CD4-positive, alpha-beta T cell treated with Interleukin-4 for 4 hours (primary cell): ENCODE results near the gene ZFHX2.

Experiments
- DNase-seq: peaks from one replicate; pipeline ENCODE4 v3.0.0-alpha.2; 2020

ZFHX2 gene

DNA sequence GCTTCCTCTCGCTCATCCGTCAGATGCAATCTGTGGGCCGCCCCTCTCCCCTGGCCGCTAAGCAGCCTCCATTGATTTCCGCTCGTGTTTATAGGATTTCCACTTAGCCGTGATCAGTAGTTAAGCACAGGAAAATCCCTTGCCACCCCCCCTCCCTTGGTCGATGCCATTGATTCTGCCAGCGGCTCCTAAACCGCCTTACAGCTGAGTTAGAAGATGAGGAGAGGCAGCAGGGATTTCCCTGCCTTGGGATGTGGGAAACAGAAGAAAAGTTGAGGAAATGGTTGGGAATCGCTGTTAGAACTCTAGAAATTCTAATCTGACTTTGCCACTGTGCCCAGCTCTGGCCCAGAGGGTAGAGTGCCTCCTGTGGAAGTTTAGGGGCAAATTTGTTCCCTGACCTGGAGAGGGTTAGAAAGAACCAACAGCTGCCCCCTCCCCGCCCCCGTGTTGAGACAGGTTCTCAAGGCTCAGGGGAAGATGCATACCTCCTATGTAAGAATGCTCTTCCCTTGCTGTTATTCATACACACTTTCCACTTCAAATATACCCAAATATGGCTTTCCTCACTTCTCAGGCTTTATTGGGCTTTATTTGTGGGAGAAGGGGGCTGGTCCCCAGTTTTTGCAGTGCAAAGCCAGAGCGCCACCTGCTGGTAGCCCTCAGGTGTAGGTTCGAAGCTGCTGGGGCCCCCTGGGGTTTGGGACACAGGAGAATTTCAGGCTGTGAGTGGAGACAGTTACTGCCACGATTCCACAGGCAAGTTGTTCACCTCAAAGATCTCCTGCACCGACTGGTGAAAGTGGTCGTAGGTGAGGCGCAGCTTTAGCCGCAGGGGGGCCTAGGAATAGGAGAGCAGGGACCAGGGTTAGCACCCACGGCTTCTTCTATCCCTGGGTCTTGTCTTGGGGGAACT is 7.7 kb upstream of the ZFHX2 start:
- DNase-seq = peak; percentile 50

DNA sequence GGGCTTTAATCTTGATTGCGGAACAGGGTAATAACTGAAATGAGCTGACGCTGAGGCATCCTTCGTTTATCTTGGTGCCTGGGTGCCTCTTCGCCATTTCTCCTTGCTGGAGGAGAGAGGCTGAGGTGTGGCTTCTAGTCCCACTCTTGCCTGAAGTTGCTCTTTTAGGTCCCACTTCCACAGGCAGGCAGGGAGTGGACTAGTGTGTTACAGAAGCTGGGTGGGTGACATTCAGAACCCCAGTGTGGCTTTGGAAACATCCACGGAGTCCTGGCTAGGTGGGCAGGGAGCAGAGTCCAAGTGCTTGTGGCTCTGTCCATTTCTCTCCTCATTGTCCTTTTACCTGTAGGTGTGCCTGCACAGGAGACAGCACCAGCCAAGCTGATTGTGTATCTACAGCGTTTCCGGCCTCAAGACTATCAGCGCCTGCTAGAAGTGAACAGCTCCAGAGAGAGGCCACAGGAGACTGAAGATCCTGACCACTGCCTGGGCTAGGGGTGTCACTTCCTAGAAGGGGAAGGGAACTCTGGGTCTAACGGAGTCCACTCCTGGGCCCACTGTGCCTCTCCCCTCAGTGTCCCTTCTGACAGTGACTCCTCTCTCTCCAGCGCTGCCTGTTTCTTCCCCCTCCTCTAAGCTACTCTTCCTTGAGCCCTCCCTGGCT is 6.9 kb upstream of the ZFHX2 start:
- DNase-seq = no peak

DNA sequence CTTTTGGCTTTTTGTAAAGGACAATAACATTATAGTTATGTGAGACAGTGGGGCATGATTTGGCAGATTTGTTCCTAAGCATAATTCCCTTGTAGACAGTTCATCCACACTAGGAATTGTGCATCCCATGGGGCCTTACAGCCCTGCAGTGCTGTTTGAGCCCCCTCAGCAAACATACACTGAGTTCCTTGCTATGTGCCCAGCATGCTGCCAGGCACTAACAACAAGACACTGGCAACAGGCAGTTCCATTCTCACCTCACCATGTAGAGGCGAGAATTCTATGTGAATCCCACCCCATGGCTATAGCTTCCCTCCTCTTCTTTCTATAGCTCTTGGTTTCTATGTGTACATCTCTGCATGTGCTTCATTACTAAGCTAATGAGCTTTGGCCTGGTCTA is 6.4 kb upstream of the ZFHX2 start:
- no peak for DNase-seq

DNA sequence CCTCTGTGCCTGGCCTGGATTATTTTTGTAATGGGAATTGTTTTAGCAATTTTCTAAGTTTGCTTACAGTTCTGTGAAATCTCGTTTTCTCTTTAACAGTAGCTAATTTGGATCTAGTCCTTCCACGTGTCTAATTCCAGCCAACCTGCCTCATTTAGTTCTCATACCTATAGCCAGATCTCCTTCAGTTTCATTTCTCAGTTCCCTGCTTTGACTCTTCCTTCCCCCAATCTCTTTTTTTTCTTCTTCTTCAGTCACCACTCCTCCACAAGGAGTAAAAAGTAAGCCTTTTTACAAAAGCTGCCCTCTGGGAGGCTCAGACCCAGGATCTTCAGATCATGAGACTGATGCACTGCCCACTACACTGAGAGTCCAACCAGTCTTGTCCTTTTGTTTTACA is 6.0 kb upstream of the ZFHX2 start:
- DNase-seq = no peak

DNA sequence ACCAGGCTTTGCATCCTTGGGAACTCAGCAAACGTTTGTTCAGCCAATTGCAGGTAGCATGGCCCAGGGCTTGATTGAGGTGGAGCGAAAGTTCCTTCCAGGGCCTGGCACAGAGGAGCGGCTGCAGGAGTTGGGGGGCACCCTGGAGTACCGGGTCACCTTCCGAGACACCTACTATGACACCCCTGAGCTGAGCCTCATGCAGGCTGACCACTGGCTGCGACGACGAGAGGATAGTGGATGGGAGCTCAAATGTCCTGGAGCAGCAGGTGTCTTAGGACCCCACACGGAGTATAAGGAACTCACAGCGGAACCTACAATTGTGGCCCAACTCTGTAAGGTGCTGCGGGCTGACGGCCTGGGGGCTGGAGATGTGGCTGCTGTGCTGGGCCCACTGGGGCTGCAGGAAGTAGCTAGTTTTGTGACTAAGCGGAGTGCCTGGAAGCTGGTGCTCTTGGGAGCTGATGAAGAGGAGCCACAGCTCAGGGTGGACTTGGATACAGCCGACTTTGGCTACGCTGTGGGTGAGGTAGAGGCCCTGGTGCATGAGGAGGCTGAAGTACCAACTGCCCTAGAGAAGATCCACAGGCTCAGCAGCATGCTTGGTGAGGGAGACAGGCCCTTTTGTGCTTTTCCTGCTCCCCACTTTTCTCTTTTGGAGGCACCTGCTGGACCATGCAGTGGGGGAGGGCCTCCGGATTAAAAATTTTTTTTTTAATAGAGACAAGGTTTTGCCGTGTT is 5.3 kb upstream of the ZFHX2 start:
- no peak for DNase-seq

DNA sequence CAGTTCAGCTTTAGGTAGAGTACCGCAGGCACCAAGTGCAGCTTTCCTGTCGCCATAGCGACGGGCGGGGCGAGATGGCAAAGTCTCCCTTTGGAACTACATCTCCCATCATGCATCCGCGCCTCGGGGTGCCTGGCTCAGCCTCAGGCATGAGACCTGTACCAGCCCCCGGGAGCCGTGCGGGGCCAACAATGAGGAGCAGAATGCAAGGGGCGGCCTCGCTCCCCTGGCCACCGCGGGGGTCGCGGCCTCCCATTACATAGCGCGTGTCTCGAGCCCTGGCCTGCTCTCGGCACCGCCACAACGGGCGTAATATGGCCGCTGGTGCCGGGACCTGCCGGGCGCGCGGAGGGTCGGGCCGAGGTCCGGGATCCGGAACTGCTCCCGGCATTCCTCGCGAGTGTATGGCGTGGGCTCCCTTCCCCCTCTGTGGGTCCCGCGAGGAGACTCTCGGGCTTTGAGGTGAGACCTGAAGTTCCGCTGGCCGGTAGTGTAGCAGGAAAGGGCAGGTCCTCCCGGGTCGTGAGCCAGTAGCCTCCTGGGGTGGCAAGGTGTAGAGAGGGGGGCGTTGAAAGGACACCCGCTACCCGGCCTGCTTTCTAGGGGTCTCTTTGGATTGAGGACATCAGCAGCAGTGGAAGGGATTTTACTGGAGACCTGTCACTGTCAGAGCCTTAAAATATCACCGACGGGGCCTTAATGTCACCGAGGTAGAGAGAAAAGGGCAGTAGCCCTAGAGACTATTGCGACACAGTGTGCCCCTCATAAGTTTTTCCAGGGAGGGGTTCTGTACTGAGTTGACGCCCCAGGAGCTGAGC is 4.5 kb upstream of the ZFHX2 start, which contains the start of gene THTPA:
Gene THTPA (plus strand): TSS at position 390 of the 818 bp plus-strand sequence. CDS start 487 bp downstream, outside the sequence.
- peak; percentile 94 for DNase-seq

DNA sequence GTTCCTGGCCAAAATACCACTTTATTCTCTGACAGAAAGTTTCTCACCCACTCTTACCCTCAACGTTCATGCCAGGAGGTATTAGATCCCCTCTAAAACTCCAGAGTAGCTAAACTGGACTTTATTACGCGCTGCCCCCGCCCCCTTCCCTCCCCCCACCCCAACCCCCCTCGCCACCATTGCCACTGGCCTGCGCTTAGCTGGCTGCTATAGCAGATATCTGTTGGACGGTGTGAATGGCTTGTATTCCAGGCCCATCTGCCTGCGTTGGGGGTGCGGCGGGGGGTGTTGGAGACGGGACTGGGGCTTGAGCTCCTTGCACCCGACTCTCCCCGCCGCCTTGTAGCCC is 3.9 kb upstream of the ZFHX2 start:
- DNase-seq = no peak

- no peak for DNase-seq
Measured at GRCh38 chr14:23550812-23551265, 726 bp downstream of the ZFHX2 start.

DNA sequence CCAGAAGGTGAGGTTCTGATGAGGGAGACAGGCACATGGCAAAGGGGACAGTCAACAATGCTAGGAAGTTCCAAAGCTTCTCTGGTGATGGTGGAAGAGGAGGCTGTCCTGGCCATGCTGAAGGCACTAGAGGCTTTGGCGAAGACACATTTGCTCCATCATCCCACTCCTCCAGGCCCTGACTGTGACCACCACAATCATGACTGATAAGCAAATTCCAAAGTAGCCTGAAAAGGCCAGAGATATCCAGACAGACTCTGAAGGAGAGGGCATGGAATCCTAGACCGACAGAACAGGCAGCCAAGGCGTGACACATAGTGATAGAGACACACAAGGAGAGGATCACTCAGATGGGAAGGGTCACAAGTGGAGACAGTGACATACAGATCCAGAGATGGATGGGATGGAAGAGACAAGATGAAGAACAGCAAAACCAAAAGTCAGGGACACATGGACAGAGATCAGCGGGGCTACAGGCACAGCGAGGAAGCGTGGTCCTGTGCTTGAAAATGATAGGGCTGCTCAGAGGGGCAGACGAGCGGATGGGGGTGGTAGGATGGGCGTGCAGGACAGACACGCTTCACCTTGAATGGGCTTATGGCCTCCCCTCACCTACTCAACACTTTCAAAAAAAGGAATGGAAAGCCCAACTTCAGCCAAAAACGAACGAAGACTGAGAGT is 1.3 kb downstream of the ZFHX2 start:
- DNase-seq = no peak

- DNase-seq = no peak
Measured at GRCh38 chr14:23548351-23549318, 2.9 kb downstream of the ZFHX2 start.

GRCh38 chr14:23547924-23548323 is 3.6 kb downstream of the ZFHX2 start:
- no peak for DNase-seq

GRCh38 chr14:23546450-23547035 is 5.0 kb downstream of the ZFHX2 start:
- DNase-seq = no peak

DNA sequence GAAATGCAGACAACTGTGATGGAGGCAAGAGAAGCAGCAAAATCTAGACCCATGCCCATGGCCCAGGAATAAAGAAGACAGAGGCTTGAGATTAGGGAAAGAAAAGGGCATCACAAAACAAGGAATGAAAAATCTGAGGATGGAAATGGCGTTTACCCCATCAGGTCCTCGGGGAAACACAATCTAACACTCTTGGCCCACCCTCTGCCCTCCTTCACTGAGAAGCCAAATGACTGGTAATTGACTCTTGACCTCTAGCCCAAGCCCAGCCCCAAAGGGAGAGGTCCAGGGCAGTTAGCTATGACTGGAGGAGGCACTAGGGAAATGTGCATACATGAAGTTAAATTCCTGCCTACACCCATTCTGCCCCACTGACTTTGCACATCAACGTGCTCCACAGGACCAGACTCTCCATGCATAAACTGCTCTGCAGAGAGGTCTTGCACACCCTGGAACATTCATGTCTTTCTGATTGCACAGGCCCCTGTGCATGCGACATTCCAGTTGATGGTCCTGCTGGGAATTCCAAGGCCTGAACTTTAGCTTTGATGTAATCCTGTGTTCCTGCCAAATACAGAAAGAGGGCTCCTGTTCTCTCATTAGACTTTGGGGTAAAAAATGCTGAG is 5.7 kb downstream of the ZFHX2 start:
- no peak for DNase-seq

GRCh38 chr14:23544511-23545447 is 6.8 kb downstream of the ZFHX2 start:
- no peak for DNase-seq

- no peak for DNase-seq
Measured at GRCh38 chr14:23543403-23543802, 8.2 kb downstream of the ZFHX2 start.

DNA sequence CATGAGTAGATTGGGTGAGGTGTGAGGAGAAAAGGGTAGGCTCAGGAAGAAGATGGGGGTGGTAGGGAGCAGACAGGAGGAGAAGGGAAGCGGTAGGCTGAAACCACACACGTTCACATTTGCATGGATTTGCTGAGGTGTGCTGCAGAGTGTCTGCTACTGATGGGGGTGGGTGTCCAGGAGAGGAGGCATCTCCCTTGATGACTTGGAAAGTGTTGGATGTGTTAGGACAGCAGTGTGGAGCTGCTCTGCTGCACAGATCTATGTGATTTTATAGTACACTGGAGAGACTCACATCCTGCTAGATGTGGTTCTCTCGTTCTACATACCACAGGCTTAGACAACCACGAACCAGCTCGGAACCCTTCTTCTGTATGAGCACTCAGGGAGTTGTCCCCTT is 9.3 kb downstream of the ZFHX2 start:
- no peak for DNase-seq

- no peak for DNase-seq
Measured at GRCh38 chr14:23540141-23540469, 11.5 kb downstream of the ZFHX2 start.

GRCh38 chr14:23539248-23540140 is 12.1 kb downstream of the ZFHX2 start:
- DNase-seq = peak; percentile 41
